Endodermal cell (in vitro differentiated cells): ENCODE data around the gene LRRC18. TPM values are rescaled to one million over a fixed set of nuclear protein-coding genes. Genes with fewer than 3 reads are reported as not detected.
A peak's percentile ranks its signal among the peaks of the same experiment; 100 is the strongest.

ENCODE experiments used
- DNase-seq: peaks from one replicate; pipeline ENCODE4 v3.0.0-alpha.2; 2017
- H3K27ac ChIP-seq: 2 replicates; pipeline ENCODE4 v1.5.1; 2013; ENCODE audit warnings: mild to moderate bottlenecking, low read depth, low read length, moderate library complexity
- H3K27me3 ChIP-seq: 2 replicates; pipeline ENCODE4 v1.6.1; 2013; ENCODE audit warnings: mild to moderate bottlenecking, low read length, moderate library complexity; ENCODE audit not compliant: insufficient read depth, control insufficient read depth, poor library complexity, severe bottlenecking
- H3K36me3 ChIP-seq: 2 replicates; pipeline ENCODE4 v1.7.0; 2013; ENCODE audit warnings: mild to moderate bottlenecking, low read length, moderate library complexity; ENCODE audit not compliant: control insufficient read depth, insufficient read depth
- H3K4me1 ChIP-seq: one replicate; pipeline ENCODE4 v1.7.0; 2013; ENCODE audit warnings: low read length; ENCODE audit not compliant: control insufficient read depth, insufficient read depth
- H3K4me3 ChIP-seq: 2 replicates; pipeline ENCODE4 v1.5.1; 2013; ENCODE audit warnings: mild to moderate bottlenecking, low read length, moderate library complexity
- H3K9ac ChIP-seq: 2 replicates; pipeline ENCODE4 v1.6.1; 2013; ENCODE audit warnings: mild to moderate bottlenecking, low read length, moderate library complexity; ENCODE audit not compliant: poor library complexity, severe bottlenecking; ENCODE audit errors: extremely low read depth
- H3K9me3 ChIP-seq: 2 replicates; pipeline ENCODE4 v1.6.1; 2013; ENCODE audit warnings: mild to moderate bottlenecking, low read length, moderate library complexity; ENCODE audit not compliant: control insufficient read depth
- H3K27ac Mint-ChIP-seq: 2 replicates; pipeline ENCODE4 v1.8.0; 2020; ENCODE audit warnings: mixed read lengths
- H3K27me3 Mint-ChIP-seq: 2 replicates; pipeline ENCODE4 v1.8.0; 2021; ENCODE audit warnings: mild to moderate bottlenecking, mixed read lengths; ENCODE audit not compliant: insufficient read depth
- H3K36me3 Mint-ChIP-seq: 2 replicates; pipeline ENCODE4 v1.8.0; 2020; ENCODE audit warnings: low read depth, mixed read lengths
- H3K4me1 Mint-ChIP-seq: 2 replicates; pipeline ENCODE4 v1.8.0; 2020; ENCODE audit warnings: mixed read lengths
- H3K4me3 Mint-ChIP-seq: 2 replicates; pipeline ENCODE4 v1.8.0; 2020; ENCODE audit warnings: mild to moderate bottlenecking, moderate library complexity, mixed read lengths
- H3K9me3 Mint-ChIP-seq: 2 replicates; pipeline ENCODE4 v1.8.0; 2020; ENCODE audit warnings: mild to moderate bottlenecking, mixed read lengths
- WGBS, 2 experiments: methylation state at CpG; one replicate each; pipeline versions ENCODE4 v1.1.5 to v1.1.7; 2013; ENCODE audit warnings: missing lambda C conversion rate in 2 of 2, mixed read lengths in 1 of 2; ENCODE audit not compliant: insufficient coverage in 1 of 2, insufficient read length in 1 of 2; 5-methylcytosine and 5-hydroxymethylcytosine counted together
- total RNA-seq, 2 donors: library from RNA; stranded (reverse); fragmentation: NEBNext Ultra II Directional in 1 of 2; extraction: Animal tissue kit (Norgen Biotek cat#: 25700) in 1 of 2; gene quantifications; 2 replicates in 1 of 2; 3 replicates in 1 of 2; pipeline ENCODE4 v1.2.1, GENCODE V29; 2021
- TF ChIP-seq, protein P1 (sequence below): fragments of 200-600 bp; sonication (generic); conservative IDR thresholded peaks from 2 replicates; pipeline ENCODE4 v1.5.0; 2021; ENCODE audit warnings: antibody characterized with exemption, mild to moderate bottlenecking

Gene LRRC18
- total RNA-seq, 2 donors from 2014 or later, result not detected

DNA sequence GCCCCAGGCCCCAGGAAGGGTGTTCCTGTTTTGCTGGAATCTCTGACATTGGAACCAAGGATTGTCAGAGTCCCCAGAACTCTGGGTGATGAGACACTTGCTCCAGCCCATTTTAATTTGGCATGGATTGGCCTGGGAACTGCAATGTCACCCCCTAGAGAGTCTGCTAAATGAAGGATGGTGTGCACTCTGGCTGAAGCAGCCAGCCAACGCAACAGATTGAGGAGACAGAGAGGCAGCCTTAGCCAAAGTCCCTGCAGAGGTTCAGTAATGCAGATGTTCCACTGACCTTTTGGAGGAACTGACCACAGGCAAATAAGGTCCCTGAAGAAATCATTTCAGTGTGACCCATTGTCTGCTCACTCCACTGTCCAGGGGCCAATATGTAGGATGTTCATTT lies 13.4 kb downstream of the LRRC18 start:
- H3K9me3 ChIP-seq, result no peaks in the 10 kb centered on the region
- no peak overlapping the region for H3K4me3 Mint-ChIP-seq
- H3K4me1 ChIP-seq, result no peaks in the 10 kb centered on the region
- H3K27me3 ChIP-seq, result no peaks in the 10 kb centered on the region
- DNase-seq, result peak; percentile 10
- TF ChIP-seq, protein P1, sequence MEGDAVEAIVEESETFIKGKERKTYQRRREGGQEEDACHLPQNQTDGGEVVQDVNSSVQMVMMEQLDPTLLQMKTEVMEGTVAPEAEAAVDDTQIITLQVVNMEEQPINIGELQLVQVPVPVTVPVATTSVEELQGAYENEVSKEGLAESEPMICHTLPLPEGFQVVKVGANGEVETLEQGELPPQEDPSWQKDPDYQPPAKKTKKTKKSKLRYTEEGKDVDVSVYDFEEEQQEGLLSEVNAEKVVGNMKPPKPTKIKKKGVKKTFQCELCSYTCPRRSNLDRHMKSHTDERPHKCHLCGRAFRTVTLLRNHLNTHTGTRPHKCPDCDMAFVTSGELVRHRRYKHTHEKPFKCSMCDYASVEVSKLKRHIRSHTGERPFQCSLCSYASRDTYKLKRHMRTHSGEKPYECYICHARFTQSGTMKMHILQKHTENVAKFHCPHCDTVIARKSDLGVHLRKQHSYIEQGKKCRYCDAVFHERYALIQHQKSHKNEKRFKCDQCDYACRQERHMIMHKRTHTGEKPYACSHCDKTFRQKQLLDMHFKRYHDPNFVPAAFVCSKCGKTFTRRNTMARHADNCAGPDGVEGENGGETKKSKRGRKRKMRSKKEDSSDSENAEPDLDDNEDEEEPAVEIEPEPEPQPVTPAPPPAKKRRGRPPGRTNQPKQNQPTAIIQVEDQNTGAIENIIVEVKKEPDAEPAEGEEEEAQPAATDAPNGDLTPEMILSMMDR, result no peak
- no peaks in the 10 kb centered on the region for H3K36me3 ChIP-seq
- no peaks in the 10 kb centered on the region for H3K9me3 Mint-ChIP-seq
- H3K4me1 Mint-ChIP-seq, result peaks cover 5% of the 10 kb centered on the region
- H3K36me3 Mint-ChIP-seq, result no peaks in the 10 kb centered on the region
- H3K27ac ChIP-seq, result no peak overlapping the region
- no peak overlapping the region for H3K27ac Mint-ChIP-seq
- H3K27me3 Mint-ChIP-seq, result peaks cover 5% of the 10 kb centered on the region
- WGBS, 2 experiments, result 89 to 92% methylated on average over 1 of the region's 1 CpG
- no peak overlapping the region for H3K4me3 ChIP-seq
- H3K9ac ChIP-seq, result no peak overlapping the region

DNA sequence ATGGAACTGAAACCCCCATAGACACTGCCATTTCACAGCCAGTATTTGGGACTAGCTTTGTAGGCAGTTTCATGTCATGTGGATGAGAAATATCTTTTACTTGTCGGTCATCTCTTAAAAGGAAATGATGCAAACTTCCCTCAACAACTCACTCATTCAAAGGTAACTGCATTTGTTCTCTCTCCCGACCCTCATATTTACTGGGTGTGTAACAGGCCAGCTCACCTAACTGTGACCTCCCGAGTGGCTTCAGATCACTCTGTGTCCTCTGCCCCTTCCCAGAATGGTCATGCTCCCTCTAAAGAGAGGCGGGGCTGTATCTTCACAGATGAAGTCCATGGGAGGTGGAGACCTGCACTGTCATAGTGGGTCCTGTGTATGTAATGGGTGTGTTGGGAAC lies 14.7 kb downstream of the LRRC18 start:
- H3K9me3 ChIP-seq, result no peaks in the 10 kb centered on the region
- Mint-ChIP-seq H3K36me3 (no peaks in the 10 kb centered on the region), H3K9me3 (no peaks in the 10 kb centered on the region), H3K4me3 (no peak overlapping the region), H3K27ac (no peak overlapping the region), H3K27me3 (peaks cover 6% of the 10 kb centered on the region), H3K4me1 (no peaks in the 10 kb centered on the region)
- no peak overlapping the region for H3K27ac ChIP-seq
- 85 to 91% methylated on average over 2 to 4 of the region's 4 CpGs for WGBS, 2 experiments
- H3K36me3 ChIP-seq, result no peaks in the 10 kb centered on the region
- DNase-seq, result peak; percentile 21
- no peak overlapping the region for H3K9ac ChIP-seq
- TF ChIP-seq, protein P1, result no peak
- H3K4me1 ChIP-seq, result no peaks in the 10 kb centered on the region
- no peak overlapping the region for H3K4me3 ChIP-seq
- no peaks in the 10 kb centered on the region for H3K27me3 ChIP-seq

DNA sequence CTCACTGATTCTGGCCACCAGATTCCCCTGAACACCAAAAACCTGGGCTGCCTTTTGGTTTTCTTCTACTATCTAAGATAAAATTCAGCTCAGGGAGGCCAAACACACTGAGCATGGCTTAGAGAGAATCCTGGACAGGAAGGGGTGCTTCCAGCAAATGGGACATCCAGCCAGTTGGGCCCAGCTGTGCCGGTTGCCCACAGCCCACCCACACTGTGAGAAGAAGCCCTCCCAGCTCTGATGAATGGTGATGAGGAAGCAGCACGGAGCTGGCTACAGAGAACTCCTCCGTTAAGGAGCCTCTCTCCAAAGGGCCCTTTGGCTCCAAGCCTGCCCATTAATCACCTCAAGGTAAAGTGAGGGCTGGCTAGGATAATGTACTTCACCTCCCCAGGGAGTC lies 15.9 kb downstream of the LRRC18 start:
- WGBS, 2 experiments, result 69 to 79% methylated on average over 3 of the region's 3 CpGs
- H3K9me3 Mint-ChIP-seq, result no peaks in the 10 kb centered on the region
- H3K27me3 Mint-ChIP-seq, result peaks cover 8% of the 10 kb centered on the region

More for the DNA sequence above, 15.9 kb downstream of the LRRC18 start:
- H3K36me3 Mint-ChIP-seq, result no peaks in the 10 kb centered on the region
- H3K27ac Mint-ChIP-seq, result no peak overlapping the region
- H3K36me3 ChIP-seq, result no peaks in the 10 kb centered on the region
- no peak overlapping the region for H3K4me3 ChIP-seq
- H3K4me1 Mint-ChIP-seq, result peaks cover 4% of the 10 kb centered on the region
- TF ChIP-seq, protein P1, result no peak
- peak; percentile 17 for DNase-seq
- H3K4me3 Mint-ChIP-seq, result no peak overlapping the region
- no peaks in the 10 kb centered on the region for H3K4me1 ChIP-seq
- H3K27ac ChIP-seq, result no peak overlapping the region
- H3K27me3 ChIP-seq, result no peaks in the 10 kb centered on the region
- no peak overlapping the region for H3K9ac ChIP-seq
- H3K9me3 ChIP-seq, result no peaks in the 10 kb centered on the region
